ENCODE measurements around the gene CASD1.

The CASD1 gene

DNA sequence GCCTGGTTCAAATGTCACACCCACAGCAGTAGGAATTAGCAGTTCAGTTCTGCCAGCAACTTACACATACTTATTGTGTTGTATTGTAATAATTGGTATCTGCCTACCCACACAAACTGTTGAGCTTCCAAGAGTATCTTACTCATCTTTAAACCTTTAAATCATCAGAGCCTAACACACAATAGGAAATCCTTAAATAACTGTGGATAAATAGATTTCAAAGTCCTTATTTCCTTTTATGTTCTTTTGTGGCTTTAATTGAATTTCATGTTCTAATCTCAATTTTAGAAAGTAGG, 3.9 kb downstream of the CASD1 start:
- DNase-seq (ENCODE audit: low read depth), result no peak

DNA sequence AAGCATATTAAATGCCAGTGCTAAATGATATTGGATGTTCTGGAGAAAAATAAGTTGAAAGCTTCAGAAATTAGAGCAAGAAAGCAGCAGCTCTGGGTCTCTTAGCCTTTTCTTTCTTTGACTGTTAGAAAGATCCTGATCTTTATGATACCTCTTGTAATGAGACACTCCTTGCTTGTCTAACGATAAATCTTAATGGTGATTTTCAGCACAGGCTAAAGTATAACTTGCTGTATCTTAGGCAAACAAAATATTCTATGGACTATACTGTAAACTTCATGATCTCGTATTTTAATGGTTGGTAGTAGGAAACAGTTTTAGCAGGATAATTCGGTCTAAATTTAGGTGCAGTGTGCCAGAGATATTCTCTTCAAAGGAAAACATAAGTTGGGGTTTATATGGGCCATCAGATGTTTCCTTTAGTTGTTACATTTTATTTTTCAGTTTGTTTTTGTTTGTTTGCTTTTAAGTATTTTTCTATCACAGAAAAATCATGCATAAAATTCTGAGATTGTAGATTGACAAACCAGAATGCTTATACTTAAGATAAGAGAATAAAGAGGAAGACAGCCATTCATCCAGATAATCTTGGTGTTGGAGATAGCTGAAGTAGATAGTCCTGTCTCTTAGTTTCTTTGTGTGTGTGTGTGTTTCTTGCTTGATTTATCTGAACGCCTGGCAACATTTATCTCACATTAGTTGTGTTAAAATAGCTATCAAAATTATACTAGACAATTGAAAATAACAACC, 4.7 kb downstream of the CASD1 start:
- no peak for DNase-seq (ENCODE audit: low read depth)

DNA sequence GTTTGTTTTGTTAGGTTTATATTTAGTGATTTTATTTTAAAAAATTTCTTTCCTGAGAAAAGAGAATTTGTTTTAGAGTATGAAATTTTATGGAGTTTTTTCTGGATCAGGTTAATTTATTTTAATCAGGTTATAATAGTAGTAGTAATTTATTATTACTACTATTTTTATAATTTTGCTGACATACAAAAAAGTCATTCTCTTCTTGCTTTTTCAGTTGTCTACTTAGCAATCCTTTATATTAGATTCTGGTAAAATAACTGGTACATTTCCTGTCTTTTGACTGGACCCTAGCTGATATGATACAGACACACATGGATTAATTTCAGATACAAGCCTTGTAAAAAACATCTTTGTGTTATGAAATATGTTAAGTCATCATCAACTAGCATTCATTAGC, 5.3 kb downstream of the CASD1 start:
- DNase-seq (ENCODE audit: low read depth), result no peak

DNA sequence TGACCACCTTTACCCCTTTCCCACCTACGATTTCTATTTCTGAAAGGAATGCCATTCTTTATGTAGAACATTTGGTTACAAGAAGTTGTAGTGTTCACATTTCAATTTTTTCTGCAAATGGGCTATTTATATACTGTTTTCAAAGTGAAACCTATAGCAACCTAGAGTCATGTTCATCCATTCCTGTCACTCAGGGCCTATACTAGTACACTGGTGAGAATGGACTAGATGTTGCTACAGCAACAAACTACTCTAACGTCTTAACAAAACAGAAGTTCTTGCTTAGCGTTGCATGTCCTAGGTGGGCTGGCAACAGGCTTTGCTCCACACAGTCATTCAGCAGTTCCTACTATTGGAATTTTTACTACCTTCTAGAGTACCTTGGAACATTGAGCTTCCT, 16.3 kb downstream of the CASD1 start:
- no peak for DNase-seq (ENCODE audit: low read depth)

DNA sequence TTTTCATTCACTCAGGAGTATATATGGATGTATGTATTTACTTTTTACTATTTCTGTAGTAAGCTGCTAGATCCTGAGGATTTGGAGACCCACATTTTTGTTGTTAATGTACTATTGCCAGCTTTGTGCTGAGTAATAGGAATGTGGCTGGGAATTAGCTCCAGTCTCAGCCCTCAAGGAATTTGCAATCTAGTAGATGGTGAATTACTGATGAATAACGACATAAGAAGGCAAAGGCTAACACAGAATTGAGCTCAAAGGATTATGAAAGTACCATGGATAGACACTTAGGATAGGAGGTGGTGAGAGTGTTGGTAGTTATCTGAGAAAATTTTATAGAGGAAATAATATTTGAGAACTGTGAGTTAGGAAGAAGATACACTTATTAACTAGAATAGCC, 19.9 kb downstream of the CASD1 start:
- DNase-seq (ENCODE audit: low read depth), result no peak

DNA sequence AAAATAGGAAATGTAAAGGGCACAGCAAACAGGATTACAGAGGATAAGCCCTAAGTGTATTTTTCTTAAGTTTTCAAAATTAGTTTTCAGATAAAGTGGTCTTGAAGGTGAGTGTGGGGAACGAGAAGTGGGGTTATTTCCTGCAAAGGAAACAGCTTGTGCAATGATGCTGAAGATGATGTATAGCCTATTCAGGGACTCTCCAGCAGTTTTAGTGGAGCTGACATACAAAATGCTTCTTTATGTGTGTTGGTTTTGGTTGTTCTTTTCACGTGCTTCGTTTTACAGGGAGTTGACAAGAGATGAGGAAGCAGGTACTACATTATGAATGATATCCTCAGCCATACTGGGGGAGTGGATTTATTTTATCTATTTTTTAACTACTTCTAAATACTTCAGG, 20.5 kb downstream of the CASD1 start:
- no peak for DNase-seq (ENCODE audit: low read depth)

DNA sequence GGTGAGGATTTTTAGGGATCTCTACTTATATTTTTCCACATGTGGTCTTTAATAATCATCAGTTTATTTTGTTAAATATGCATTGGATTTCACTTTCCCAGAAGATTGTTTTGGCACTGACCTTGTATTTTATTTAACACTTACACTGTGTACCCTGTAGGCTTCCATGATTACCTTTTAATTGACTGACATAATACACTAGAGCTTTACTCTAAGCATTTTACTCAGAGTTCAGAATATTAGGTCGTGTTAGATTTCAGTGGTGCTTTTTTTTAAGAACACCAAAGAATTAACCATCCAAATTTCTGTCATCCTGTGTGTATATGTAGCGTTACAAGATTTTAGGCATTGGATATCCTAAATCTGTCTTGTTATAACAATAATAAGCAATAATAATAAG, 23.1 kb downstream of the CASD1 start:
- no peak for DNase-seq (ENCODE audit: low read depth)

DNA sequence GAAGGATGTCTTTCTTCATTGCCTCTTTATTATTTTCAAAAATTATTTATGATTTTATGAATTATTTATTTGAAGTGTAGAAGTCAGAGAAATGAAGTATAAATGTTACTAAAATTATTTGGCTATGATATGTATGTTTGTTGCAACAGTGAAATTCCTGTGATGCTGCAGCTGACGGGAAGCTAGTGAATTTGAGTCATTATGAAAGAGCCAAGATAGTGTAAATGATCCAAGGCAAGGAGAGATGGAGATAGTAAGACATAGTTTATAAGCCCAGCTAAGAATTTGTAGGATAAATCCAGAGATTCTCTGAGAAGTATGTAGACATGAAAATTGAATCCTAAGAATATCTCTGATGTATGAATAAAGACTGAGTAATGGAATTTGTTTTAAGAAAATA, 30.8 kb downstream of the CASD1 start:
- DNase-seq (ENCODE audit: low read depth), result no peak

DNA sequence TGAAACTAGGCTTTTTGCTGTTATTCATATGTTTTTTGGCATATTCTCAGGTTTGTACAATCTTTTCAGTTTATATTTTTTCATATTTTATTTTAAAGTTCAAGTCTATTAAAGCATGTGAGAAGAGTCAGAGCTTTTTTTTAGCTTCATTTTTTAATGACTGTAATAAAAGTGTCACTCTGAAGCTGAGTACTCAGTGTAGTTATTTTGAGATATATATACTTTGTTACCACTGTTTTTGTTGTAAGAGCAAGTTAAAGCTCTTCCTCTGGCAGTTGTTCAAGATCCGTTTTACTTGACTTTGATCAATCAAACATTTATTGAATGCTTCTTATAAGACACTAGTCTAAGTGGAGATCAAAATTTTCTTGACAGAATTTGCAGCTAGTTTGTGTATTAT, 37.5 kb downstream of the CASD1 start:
- DNase-seq (ENCODE audit: low read depth), result no peak

DNA sequence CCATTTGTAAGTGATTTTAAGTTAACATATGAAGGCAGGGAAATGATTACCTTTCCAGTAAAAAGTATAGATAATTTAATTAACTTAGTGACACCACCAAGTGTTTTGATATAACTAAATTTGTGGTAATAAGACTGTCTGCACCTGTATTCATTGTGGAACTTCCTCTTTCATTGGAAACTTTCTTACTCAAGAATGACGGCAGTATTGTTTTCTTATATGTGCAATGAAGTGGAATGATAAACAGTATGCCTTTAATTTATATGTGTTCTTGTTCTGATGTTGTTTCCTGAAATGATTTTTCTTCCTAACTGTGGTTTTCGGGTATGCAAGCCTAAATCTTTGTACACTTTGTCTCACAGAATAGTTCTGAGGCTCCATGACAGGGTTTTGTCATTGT, 46.4 kb downstream of the CASD1 start:
- DNase-seq (ENCODE audit: low read depth), result no peak

DNA sequence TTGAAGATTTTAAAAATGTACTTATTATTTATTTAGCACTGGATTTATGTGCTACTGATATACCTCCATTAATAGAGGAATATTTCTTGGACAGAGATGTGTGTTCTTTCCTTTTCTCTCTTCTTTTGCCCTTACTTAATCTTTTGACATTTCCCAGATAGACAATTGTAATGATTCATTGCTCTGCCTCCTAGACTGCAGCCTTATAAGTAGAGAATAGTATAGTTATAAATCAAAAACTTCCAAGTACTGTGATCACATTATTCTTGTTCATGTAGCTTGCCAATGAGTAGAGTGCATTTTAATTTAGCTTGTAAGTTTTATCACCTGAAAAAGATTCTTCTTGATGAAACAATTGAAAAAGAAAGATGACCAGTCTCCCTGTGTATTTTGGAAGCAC, 47.6 kb downstream of the CASD1 start:
- DNase-seq (ENCODE audit: low read depth), result no peak

DNA sequence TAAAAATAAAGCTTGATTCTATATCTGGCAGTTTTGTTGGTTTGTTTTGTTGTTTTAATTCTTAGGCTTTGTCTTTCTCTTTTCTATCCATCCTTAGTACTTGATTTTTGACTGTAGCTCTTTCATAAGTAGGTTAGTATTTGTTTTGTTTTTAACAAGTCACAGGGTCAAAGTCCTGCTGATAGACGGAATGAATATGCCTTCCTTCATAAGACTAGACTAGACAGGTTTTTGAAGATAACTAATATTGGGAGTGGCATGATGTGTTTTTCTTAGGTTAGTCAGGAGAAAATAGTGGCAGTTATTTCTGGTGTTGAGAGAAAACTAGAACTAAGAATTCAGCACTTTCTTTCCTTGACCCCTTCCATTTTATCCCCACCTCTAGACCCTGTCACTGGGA, 50.4 kb downstream of the CASD1 start:
- no peak for DNase-seq (ENCODE audit: low read depth)

DNA sequence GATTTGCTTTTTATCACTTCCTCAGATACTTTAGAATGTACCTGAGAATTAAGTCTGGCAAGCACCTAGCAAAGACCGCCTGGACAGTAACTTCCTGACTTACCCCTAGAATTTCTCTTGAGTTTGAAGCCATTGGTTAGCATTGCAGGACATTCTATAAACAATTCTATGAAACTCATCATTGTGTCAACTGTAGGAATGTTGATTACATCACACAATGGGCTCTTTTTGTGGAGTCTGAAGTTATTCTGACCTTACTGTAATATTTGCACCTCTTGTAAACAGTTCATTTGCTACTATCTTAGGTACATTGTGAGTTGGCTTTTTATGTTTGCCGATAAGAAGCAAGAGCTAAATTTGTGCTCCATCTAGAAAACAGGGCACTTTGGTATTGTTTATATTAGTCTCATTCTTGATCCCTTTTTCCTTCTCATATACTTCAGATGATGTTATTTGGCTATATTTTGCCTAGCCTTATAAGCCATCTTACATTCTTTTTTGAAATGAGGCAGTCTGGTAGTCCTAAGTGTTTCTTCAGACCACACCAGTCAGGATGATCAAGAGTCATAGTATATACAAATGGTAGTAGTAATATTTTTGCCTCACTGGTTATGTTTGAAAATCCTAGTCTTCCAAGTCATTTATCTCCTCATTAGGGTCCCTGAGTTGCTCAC, 52.4 kb downstream of the CASD1 start:
- DNase-seq (ENCODE audit: low read depth), result no peak

DNA sequence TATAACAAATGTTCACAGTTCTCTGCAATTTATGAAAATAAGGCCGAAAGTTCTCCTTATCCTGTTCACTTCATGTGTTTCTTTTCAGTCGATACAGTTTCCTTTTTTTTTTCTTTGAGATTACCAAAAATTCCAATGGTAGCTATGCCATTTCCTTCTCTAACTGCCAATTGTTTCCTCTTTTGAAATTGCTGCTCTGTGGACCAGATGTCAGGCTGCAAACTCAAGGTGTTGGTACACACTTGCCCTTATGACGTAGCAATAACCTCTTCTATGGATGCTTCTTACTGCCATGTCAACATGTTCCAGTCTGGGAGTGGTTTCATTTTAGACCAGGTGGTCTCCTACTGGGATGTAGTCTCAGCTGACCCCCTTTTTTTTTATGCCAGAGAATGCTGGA, 52.9 kb downstream of the CASD1 start:
- no peak for DNase-seq (ENCODE audit: low read depth)

DNA sequence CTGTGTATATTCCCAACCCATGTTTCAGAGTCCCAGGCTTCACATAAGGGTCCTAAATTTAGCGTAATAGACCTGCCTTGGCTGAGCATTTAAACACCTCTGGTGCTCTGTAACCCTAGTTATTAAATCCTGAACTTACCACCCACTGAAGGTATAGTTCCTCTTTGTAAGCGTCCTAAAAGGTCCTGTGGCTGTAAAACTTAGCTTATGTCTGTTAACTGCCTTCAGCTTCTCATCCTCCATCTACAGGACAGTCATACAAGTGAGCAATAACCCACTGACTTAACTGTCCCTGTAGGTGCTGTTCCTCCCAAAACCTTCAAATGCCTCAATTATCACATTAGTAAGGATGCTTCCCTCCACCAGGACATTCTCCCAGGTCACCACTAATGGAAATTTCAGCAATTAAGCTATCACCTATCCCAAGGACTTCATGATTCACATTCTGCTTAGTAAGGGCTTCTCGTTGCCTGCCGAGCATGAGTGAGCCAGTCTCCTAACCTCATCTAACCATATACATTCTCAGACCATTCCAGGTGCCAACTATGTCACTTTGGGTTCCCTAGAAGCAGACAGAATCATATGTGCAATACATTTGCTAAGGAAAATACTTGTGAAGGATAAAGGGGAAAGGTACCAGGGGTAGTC, 55.8 kb downstream of the CASD1 start:
- DNase-seq (ENCODE audit: low read depth), result no peak

DNA sequence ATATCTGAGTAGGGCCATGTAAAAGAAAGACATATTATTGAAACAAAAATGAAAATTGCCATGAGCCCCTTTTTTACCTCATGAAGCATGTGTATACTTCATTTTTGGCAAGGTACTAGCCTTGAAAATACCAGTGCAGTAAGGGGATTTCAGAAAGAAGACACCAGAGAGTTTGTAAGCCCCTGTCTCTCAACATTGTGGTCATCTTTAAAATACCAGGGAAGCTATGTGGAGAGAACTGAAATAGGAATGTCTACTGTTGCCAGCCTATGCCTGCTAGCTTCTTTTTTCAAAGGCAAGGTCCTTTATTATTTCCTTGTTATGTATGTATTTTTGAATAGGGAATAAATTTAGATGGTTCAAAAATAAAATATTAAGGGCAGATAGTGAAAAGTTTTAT, 57.8 kb downstream of the CASD1 start:
- no peak for DNase-seq (ENCODE audit: low read depth)

DNA sequence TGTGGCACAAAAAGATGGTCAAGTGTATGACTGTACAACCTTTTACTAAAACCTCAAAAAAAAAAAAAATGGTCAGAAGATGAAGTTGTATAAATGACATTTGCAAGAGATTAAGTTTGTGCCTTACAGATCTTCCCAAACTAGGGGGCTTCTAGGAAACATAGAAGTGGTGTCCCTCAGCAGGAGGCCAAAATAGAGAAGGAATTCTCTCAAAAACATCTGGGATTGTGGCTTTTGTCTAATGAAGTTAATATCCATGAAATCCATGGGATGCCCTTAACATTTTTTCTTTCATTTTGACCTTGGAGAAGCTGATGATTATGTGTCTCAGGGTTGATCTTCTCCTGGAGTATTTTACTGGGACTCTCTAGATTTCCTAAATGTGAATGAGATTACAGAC, 62.2 kb downstream of the CASD1 start:
- no peak for DNase-seq (ENCODE audit: low read depth)

DNA sequence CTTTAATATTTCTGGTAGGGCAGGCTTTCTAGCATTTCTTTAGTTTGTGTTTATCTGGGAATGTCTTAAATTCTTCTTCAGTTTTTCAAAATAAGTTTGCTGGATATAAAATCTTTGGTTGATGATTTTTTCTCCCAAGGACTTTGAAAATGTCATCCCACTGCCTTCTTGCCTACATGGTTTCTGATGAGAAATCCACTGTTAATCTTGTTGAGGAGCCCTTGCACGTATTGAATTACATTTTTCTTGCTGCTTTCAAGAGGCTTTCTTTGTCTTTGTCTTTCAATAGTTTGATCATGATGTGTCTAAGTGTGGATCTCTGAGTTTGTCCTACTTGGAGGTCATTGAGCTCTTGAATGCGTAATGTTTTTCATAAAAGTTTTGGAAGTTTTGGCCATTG, 66.0 kb downstream of the CASD1 start:
- no peak for DNase-seq (ENCODE audit: low read depth)

DNA sequence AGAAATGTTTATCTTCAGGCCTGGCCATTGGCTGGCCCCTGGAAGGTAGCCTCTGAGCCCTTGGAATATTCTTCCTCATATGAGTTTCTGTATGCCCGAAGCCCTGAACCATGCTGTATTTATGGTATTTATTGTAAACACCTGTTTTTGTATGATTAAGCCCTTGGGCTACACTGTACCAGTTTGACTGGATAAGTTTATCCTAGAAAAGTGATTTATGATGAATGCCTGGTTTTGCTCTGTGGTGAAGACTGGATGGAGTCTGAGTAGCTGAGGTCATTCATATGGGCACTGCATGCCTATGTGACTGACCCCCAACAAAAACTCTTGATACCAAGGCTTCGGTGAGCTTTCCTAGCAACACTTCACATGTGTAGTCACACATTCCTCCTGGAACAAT, 66.7 kb downstream of the CASD1 start:
- DNase-seq (ENCODE audit: low read depth), result no peak

DNA sequence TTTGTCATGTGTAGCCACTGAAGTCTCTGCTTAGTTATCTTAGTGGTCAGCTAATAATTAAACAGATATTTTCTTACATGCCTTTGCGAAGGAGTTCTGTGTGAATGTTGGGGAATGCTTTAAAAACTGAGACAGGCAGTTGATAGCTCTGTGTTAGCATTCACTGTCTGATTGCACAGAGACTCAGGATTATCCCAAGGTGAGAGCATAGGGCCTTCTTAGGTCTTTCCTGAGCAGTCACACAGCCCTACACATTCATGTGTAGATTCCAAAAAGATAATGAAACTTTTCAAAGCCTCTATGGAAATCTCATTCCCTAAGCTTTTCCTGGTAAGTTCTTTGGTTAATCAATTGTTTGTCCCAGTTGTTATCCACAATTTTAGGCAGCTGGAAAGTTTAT, 67.7 kb downstream of the CASD1 start:
- no peak for DNase-seq (ENCODE audit: low read depth)

DNA sequence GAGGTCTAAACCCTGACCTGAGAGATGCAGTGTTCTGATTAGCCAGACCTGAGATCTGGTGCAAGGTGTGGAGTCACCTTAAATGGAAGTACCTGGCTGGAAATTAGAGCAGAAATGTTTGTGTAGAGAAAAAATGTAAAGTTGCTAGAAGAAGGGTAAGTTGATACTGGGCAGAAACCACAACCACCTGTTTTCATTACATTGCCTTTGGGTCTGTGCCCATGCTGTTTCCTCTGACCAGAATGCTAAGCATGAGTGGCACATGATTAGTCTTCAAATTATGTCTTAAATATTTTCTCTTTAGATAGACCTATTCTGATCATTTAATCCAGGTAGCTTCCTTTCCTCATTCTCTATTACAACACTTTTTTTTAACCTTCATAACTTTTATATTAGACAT, 69.0 kb downstream of the CASD1 start:
- DNase-seq (ENCODE audit: low read depth), result no peak

DNA sequence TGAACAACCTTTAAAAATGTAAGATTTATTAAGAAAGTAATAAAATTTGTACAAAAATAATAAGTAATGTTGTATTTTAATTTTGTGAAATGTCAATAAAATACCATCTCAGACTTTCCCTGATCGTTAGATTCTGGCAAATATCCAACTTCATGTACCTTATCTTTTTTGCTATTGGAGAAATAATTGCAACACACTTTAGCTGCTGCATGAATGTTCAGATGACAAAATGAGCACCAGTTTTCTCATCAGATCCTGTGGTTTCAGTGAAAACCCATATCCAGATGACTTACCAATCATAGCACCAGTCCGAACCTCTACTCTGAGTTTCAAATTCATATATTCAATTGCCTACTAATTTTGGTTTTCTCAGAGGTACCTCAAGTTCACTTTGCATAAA, 69.9 kb downstream of the CASD1 start:
- DNase-seq (ENCODE audit: low read depth), result no peak

DNA sequence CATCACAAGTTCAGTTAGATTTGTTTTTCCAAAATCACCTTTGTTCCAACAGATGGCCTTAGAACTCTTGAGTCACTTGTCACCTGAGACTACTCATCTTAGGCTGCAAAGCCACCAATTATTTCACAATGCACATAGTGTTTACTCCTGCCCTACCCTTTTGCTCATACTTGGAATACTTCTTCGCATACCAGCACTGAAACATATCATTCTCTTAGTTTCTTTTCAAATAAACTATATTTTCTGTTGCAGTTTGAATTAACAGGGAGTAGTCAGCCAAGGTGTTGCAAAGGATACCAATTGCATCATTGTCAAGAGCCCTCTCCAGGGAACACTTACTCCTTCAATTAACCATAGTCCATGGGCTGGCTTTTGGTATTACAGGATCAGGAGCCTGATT, 71.0 kb downstream of the CASD1 start:
- DNase-seq (ENCODE audit: low read depth), result no peak

DNA sequence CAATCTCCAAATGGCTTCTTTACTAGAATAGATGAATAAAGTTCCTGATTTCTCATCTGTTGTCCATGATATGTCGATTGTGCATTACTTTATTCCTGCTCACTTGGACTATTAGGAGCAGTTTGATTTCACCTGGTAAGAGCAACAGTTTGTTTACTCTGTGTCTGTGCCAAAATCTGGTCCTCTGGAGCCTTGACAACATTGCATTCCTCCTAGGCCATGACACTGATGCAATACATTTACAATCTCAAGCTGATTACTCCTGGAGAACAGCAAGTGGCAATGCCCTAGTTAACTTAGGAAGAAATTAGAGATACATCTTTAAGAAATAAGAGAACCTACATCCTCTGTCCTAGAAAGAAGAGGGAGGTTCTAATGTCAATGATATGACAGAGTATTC, 74.5 kb downstream of the CASD1 start:
- DNase-seq (ENCODE audit: low read depth), result no peak
